HuH-7 (cell line): ENCODE measurements around the gene GJB2.

Experiments used
- DNase-seq: peaks from one replicate; pipeline ENCODE4 v3.0.0; 2011; ENCODE audit warnings: low spot score

The GJB2 gene

DNA sequence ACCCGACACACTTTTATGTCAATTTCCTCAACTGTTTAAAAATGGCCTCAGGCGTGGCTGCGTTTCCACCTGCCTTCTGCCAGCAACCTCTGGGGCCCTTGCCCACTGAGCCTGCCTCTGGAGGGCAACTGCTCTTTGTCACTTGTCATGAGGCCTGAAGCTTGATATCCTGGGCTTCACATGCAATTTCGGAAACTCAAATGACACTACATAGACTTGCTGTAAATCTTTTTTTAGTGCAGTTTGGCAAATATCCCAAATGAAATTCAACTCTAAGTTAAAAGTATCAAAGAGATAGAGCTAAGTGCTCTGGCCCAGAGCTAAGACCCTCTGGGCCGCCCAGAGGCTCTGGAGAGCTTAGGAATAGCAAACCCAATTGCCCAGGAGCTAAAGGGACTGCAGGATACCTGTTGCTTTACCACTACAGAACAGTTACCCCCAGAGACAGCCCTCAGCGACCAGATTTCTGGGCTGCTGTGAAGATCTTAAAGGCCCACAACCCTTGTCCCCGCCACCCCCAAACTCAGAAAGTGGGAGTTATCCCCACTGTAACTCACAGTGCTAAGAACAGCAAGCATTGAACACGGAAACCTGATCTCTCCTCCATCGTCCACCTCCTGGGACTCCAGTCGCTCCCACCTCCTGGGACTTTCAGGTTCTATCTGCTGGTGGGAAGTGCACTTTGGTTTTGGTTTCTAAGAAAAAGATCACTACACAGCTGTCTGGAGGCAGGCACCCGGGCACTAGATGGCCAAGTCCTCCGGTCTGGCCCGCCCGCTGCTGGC, 51.3 kb downstream of the GJB2 start:
- no peak for DNase-seq

DNA sequence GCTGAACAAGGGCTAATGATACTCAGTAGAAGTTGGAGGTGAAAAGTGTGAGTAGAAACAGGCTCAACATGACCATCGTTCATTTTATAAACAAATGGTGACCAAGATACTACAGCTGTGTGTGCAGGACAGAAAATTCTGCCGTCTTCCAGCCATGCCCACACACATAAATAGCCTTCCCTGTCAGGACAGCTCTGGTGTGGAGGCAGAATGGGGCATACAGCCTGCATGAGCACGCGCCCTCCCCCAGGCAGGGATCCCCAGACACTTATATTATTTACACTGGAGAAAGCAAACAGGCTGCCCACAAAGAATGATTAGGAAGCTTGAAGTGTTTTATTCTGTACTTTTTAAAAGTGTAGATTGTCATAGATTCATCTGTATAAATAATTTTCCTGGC, 52.3 kb downstream of the GJB2 start:
- DNase-seq = no peak

DNA sequence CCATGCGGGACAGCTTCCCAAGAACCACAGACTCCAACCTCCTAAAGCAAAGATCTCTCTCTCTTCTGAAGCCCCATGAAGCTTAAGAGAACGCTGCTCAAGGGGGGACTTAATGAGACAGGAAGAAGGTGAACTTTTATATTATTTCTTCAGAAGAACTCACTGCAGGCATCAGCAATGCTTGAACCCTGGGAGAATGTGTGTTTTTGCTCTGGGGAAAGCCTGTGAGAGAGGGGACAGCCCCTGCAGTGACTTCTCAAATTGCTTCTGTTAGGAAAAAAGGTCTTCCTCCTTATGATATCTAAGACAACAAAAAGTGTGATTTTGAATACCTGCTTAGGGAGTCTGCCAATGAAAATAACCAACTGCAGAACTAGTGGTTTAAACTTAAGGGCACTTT, 54.9 kb downstream of the GJB2 start:
- no peak for DNase-seq
